ENCODE results near the gene TMX2.
"Not testable (repeated sequence)": the region's sequence is repeated elsewhere in the genome, so short reads cannot be mapped to it uniquely, and the experiment has no call there.

TMX2 gene, protein sequence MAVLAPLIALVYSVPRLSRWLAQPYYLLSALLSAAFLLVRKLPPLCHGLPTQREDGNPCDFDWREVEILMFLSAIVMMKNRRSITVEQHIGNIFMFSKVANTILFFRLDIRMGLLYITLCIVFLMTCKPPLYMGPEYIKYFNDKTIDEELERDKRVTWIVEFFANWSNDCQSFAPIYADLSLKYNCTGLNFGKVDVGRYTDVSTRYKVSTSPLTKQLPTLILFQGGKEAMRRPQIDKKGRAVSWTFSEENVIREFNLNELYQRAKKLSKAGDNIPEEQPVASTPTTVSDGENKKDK

GRCh38 chr11:57712256-57713150, at the start of gene TMX2:
Gene TMX2 (plus strand): TSS chr11:57712593. CDS start chr11:57712619, 26 bp downstream.
- DNase-seq (ENCODE audit: low read depth), result peak; percentile 99

DNA sequence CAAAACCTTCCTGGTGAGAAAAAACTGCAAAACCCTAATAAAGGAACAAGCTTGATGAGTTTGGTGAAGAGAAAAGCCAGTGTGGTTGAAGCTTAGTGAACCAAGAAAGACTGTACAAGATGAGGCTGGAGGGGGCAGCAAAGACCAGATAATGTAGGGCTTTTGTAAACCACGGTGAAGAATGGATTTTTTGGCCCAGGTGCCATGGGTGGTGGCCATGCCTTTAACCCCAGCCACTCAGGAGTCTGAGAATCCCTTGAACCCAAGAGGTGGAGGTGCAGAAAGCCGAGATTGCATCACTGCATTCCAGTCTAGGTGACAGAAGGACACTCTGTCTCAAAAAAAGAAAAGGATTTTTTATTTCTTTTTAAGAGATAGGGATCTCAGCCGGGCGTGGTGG, 49.5 kb upstream of the TMX2 start:
- DNase-seq (ENCODE audit: low read depth), result peak; percentile 28

DNA sequence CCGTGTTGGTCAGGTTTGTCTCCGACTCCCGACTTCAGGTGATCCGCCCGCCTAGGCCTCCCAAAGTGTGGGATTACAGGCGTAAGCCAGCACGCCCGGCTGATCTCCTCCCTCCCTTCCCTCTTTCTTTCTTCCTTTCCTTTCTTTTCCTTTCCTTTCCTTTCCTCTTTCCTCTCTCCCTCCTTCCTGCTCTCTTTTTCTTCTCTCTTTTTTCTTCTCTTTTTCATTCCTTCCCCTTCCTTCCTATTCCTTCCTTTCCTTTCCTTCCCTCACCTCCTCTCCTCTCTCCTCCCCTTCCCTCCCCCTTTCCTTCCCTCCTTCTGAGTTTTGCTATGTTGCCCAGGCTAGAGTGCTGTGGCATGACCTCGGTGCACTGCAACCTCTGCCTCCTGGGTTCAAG, 48.4 kb upstream of the TMX2 start:
- no peak for DNase-seq (ENCODE audit: low read depth)

DNA sequence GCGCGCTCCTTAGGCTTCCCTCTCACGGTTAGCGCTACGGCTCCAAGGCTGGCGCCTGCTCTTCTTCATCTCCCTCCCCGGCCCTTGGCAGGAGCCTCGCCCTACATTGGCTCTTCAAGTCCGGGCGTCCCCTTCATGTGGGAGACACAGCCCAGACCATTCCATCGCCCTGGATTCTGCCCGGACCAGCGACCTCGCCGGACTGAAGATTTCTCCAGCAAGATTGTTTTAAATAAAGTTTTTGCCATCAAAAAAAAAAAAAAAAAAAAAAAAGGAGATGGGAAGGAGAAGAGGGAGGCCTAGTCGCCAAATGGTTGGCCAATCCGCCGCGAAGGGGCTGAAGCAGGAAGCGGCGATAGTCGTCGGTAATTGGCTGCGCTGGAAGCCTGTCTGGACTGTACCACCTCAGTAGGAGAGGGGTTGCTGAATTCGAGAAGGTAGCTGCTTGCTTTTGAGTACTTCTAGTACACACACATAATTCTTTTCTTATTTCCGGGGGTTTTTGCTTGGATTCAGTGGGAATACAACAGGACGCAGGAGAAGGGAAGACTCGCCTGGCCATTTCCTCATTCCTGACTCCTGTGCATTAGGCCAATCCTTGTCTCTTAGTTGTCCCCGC, 45.2 kb upstream of the TMX2 start:
- DNase-seq (ENCODE audit: low read depth), result peak; percentile 99

DNA sequence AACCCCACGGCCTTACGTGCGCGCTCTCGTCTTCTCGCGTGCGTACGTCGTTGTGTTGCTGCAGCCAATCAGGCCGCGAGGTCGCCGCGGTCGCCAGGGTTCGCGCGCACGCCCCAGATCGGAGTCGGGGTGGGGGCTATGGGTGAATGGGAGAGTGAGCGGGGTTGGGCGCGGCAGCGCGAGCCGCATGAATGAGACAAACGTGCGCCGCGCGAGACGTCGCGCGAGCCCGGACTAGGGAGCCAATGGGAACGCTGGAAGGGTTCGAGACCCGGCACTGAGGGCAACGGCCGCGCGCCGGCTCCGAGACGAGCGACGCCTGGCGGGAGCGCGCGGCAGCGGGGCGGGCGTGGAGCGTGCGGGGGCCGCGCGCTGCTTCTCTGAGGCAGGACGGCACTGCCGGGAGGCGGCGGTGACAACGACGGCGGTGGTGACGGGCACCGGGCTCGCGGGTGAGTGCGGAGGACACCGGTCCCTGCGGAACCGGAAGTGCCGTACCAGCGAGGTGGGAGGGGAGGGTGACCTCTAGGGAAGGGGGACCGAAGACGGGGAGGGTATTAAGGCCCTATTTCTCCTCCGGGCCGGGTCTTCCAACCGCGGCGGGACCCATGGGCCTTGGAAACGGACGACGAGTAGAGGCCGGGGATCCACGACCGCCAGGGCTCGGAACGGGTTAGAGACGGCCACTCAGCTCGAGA, 44.5 kb upstream of the TMX2 start, which contains the start of gene ZDHHC5:
Gene ZDHHC5 (plus strand): TSS at position 379 of the 698 bp plus-strand sequence. CDS start 4,977 bp downstream, outside the sequence.
- peak; percentile 99 for DNase-seq (ENCODE audit: low read depth)

DNA sequence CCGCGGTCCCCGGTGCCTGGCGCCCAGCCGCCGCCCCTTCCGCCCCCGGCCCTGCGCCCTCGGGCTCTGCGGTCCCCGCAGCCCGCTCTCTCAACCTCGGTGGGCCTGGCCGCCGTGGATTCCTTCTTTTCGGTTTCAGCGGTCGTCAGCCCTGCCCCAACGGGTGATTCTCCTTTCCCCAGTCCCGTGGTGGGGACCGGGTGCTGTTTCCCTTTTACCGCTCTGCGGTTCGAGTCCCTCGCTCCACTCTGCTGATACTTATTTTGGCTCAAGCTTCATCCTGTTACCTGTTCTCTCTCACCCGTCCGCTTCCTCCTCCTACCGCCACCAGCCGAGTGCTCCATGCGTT, 44.0 kb upstream of the TMX2 start:
- peak; percentile 44 for DNase-seq (ENCODE audit: low read depth)

GRCh38 chr11:57674251-57674650, 38.1 kb upstream of the TMX2 start:
- no peak for DNase-seq (ENCODE audit: low read depth)

DNA sequence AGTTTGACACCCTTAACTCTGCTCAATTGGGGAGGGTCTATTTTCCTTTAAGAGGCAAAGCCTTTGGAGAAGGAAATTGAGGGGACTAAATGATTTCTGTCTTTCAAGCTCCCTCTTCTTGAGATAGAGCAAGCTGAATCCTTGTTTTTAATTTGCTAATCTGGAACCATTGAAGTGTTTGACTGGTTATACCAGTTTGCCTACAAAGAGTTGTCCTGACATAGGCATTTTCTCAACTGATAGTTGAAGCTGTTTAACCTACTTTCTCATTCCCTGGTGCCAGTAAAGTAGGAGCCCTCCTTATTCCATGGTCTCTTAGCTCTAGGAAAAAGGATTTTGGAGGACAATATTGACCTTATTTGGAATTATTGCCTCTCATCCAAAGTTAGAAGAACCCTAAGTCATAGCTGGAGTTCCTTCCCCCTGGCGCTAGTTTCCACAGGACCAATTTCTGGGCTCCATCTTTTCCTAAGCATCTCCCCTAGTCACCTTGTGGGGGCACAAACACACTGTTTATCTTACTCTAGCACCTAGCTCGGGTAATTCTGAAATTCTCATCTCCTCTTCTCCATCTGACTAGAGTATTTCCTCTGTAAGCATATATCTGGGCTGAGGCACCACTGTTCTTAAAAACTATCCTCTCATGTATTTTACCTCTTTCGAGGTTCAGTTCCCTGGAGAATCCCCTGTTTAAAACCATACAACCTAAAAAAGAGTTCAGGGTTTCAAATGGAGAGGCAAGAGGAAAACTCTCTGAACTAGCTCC, 37.0 kb upstream of the TMX2 start:
- no peak for DNase-seq (ENCODE audit: low read depth)

GRCh38 chr11:57679396-57679795, 33.0 kb upstream of the TMX2 start:
- no peak for DNase-seq (ENCODE audit: low read depth)

- peak; percentile 62 for DNase-seq (ENCODE audit: low read depth)
Observed at GRCh38 chr11:57680552-57680874, 31.9 kb upstream of the TMX2 start.

DNA sequence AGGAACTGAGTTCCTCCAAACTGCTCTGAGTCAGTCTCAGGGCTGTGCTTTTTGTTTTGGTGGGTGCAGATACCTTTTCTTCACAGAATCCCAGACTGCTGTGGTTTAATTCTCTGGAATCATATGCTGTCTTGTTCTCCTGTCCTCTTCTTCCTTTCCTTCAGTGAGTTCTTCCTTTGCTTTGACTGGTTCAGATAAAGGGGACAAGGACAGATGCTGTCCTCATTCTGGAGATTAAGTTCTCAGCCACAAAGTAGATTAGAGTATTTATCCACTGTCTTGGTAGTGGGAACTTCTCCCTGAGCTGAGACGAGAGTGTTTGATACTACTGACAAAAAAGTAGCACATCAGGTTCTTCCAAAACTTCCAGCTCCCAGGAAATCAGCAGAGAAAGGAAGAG, 31.2 kb upstream of the TMX2 start:
- DNase-seq (ENCODE audit: low read depth), result no peak

DNA sequence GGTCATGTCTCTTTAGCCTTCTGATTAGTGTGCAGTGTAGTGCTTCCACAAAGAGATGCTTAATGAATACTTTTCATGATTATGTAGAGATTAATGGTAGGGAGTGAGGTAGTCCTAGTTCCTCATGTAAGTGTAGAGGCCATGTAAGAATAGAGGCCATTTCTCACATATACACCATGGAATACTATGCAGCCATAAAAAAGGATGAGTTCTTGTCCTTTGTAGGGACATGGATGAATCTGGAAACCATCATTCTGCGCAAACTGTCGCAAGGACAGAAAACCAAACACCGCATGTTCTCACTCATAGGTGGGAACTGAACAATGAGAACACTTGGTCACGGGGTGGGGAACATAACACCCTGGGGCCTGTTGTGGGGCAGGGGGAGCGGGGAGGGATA, 21.9 kb upstream of the TMX2 start:
- not testable (repeated sequence) for DNase-seq (ENCODE audit: low read depth)

GRCh38 chr11:57698843-57699365, 13.5 kb upstream of the TMX2 start:
- no peak for DNase-seq (ENCODE audit: low read depth)

DNA sequence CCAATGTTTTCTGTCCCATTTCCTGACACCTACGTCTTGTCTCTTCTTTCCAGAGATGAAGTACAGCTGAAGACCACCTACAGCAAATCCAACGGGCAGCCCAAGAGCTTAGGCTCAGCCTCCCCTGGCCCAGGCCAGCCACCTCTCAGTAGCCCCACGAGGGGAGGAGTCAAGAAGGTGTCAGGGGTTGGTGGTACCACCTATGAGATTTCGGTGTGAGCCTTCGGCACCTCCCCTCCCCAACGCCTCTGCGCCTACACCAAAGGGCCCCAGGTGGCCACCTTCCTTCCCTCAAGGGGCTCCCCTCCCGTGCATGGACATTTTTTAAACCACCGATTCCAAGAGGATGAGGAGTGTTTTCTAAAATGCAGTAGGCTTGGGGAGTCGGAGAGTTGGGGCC, 12.6 kb upstream of the TMX2 start:
- DNase-seq (ENCODE audit: low read depth), result no peak

- DNase-seq (ENCODE audit: low read depth), result no peak
Observed at GRCh38 chr11:57700425-57700824, 12.0 kb upstream of the TMX2 start.

DNA sequence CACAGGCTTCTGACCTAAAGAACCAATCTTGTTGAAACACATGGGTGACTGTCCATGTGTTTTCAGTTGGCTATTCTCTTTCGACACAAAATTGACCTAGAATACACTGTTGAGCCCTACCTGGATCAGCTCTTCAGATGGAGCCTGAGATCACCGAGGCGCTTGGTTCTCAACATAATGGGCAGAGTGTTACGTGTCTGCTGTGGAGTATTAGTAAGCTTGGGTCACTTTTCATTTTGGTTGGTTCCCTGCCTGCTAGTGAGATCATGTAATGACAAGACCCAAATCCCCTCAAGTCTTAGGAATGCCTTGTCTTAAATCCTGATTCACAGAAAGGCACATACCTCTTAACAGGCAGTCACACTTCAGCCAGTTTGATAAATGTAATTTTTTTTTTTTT, 9.1 kb upstream of the TMX2 start:
- no peak for DNase-seq (ENCODE audit: low read depth)

- DNase-seq (ENCODE audit: low read depth), result no peak
Observed at GRCh38 chr11:57704932-57705331, 7.5 kb upstream of the TMX2 start.

- DNase-seq (ENCODE audit: low read depth), result not testable (repeated sequence)
Observed at GRCh38 chr11:57705432-57705831, 7.0 kb upstream of the TMX2 start.

DNA sequence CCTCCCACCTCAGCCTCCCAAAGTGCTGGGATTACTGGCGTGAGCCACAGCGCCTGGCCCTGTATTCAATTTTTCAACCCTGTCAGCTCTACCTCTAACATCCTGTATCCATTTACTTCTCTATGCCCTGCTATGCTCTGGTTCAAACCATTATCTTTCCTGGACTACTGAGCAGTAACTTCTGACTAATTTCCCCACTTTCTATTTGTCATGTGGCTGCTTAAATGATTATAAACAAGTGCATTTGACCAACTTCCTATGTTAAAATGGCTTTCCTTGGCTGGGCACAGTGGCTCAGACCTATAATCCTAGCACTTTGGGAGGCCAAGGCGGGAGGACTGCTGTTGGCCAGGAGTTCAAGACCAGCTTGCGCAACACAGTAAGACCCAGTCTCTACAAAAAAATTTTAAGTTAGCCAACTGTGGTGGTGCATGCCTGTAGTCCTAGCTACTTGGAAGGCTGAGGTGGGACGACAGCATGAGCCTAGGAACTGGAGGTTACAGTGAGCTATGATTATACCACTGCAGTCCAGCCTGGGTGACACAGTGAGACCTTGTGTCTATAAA, 2.5 kb upstream of the TMX2 start:
- no peak for DNase-seq (ENCODE audit: low read depth)

DNA sequence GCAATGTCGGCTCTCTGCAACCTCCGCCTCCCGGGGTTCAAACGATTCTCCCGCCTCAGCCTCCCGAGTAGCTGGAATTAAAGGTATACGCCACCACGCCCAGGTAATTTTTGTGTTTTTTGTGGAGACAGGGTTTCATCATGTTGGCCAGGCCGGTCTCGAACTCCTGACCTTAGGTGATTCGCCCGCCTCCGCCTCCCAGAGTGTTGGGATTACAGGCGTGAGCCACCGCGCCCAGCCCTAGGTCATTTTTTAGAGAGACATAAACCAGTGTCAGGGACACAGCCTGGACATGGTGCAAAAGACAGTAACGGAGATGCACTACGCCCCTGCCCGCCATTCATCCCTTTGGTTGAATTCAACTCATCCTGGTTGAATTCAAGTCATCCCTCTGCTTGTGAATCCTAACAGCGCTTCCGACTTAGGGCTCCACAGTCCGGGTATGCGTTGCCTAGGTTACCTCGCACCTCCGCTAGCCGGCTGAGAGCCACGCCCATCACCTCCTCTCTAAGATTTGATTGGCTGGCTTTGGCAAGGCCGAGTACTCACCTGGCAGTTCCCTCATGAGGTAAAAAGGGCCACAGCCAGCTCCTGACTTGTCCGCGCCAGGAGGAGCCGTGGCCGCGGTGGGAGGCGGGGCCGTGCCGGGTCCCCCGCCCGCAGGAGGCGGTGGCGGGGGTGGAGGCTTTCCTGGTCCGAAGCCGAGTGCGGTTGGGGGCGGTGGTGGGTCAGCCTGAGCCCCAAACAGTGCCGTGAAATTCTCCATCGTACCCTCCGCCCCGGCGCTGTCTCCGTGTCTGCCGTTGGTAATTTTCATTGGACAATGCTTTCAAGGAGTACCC, 758 bp upstream of the TMX2 start, which contains the start of gene MED19:
Gene MED19 (minus strand): TSS at position 802 of the 842 bp plus-strand sequence. CDS start 36 bp downstream, at position 766.
- DNase-seq (ENCODE audit: low read depth), result peak; percentile 82

Measured in ELR (cell line).